HG03439 (cell line): ENCODE measurements around the gene VILL.
"Not testable (repeated sequence)": the region's sequence is repeated elsewhere in the genome, so short reads cannot be mapped to it uniquely, and the experiment has no call there.

Experiments
- ATAC-seq: cut with Tn5 transposase; IDR thresholded peaks from one replicate; pipeline ENCODE4 v1.9.1; 2021; ENCODE audit warnings: mild to moderate bottlenecking, moderate library complexity; ENCODE audit not compliant: unreplicated experiment

The VILL gene

DNA sequence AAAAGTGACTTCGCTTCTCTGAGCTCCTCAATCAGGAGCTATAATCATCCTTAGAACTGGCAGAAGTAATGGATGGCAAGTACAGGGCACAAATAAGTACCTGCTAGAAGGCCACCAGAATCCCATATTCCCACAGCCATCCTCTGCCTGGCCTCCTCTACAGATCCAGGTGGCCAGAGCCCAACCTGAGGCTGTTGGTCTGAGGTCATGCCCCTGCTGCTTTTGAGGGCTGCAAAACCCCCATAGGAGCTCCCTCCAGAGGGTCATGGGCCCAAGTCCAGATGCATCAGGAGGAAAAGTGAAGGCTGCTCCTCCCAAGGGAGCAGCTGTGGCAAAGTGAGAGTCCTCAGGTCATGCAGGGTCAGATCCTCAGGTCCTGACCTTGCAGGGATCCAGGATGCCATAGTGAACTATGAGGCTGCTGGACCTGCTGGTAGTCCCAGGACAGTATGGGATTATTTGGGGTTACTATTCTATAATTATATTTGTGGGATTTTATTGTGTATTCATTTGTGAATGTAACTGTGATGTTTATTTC lies 41.8 kb downstream of the VILL start:
- no peak for ATAC-seq

DNA sequence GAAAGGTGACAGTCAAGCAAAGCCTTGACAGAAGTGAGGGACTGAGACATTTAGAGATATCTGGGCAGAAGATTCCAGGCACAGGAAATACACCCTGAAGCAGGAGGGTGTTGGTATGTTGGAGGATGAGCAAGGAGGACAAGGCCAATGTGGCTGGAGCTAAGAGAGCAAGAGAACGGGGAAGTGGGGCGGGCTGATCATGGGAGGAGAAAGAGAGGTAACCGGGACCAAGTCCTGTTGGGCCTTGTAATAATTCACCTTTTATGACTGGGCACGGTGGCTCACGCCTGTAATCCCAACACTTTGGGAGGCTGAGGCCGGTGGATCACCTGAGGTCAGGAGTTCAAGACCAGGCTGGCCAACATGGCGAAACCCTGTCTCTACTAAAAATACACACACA lies 43.0 kb downstream of the VILL start:
- ATAC-seq: not testable (repeated sequence)

DNA sequence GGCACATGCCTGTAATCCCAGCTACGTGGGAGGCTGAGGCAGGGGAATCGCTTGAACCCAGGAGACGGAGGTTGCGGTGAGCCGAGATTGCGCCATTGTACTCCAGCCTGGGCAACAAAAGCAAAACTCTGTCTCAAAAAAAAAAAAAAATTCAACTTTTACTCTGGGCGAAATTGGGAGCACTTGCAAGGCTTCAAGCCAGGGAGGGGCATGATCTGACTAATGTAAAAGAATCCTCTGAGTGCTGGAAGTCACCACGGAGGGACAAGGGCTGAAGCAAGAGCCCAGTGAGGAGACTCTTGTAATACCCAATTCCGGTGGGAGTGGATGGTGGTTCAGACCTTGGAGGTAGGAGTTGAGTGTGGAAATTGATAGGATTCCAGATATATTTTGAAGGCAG lies 43.7 kb downstream of the VILL start:
- not testable (repeated sequence) for ATAC-seq

DNA sequence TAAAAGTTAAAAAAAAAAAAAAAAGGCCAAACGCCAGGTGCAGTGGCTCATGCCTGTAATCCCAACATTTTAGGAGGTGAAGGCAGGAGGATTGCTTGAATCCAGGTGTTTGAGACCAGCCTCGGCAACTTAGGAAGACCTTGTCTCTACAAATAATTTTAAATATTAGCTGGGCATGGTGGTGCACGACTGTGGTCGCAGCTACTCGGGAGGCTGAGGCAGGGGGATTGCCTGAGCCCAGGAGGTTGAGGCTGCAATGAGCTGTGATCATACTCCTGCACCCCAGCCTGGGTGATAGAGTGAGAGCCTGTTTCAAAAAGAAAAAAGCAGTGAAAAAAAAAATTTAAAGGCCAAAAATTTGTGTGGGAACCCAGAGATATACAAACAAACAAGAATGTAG lies 45.7 kb downstream of the VILL start:
- no peak for ATAC-seq

DNA sequence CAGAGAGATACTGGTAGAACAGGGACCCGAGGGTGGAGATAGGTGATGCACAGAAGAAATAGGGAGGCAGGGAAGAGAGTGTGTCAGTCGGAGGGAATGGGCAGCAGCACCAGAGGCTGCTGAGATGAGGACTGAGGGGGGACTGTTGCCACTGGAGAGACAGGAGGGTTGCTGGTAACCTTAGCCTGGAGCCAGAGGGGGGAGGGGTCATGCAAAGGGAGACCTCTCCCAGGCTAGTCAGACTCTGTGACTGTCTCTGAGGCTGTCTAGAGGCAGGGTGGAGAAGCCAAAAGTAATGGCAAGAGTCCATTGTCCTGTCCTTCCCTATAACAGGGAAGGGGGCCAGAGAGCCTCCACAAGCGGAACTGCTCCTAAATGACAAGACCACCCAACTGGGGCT lies 46.3 kb downstream of the VILL start:
- ATAC-seq: no peak

DNA sequence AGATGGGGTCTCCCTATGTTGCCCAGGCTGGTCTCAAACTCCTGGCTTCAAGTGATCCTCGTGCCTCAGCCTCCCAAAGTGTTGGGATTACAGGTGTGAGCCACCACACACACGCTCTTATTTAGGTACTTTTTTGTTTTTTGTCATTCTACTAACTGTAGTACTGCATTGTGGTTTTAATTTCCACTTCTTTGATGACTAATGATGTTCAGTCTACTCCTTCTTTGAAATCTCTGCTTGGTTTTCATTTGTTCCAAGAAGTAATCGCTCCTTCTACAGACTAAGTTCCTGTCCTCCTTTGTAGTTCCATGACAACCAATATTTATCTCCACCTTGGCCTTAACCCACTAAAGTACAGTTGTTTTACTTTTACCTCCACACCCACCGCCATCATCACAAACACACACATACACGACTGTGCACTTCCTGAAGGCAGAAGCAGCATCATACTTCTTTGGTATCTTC lies 47.9 kb downstream of the VILL start:
- ATAC-seq: no peak

DNA sequence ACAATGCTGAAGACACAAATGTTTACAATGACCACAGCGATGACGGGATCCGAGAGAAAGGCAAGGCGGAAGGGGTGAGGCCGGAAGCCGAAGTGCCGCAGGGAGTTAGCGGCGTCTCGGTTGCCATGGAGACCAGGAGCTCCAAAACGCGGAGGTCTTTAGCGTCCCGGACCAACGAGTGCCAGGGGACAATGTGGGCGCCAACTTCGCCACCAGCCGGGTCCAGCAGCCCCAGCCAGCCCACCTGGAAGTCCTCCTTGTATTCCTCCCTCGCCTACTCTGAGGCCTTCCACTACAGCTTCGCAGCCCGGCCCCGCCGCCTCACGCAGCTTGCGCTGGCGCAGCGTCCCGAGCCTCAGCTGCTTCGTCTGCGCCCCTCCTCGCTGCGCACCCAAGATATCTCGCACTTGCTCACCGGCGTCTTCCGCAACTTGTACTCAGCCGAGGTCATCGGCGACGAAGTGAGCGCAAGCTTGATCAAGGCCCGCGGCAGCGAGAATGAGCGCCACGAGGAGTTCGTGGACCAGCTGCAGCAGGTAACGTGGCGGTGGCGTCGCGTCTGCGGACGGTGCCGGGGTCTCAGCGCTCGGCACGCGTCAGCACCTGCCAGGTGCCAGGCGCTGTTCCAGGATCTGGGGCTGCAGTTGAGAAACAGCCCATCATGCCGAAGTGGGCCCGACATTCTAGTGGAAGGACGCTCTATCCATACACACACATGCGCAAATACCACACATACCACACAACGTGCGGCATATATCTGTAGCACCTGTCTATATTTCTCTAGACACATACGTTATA lies 48.7 kb downstream of the VILL start, which contains the start of gene DLEC1:
Gene DLEC1 (plus strand): TSS at position 108 of the 798 bp plus-strand sequence. CDS start 18 bp downstream, at position 126.
- peak; percentile 90 for ATAC-seq

DNA sequence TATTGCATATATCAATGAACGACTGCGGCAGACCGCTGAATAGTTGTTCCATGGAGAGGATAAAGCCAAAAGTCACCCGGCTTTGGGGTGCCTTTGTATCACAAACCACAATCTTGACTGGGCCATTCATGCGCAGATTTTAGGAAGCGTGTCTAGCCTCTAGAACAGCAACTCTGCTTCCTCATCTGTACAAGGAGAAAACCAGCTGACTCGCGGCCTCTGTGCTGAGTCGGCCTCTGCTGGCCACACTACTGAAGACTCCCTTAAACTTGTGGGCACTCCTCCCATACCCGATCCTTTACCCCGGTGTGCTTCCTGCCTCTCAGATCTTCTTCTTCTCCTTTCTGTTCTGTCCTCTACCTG lies 49.3 kb downstream of the VILL start:
- no peak for ATAC-seq

DNA sequence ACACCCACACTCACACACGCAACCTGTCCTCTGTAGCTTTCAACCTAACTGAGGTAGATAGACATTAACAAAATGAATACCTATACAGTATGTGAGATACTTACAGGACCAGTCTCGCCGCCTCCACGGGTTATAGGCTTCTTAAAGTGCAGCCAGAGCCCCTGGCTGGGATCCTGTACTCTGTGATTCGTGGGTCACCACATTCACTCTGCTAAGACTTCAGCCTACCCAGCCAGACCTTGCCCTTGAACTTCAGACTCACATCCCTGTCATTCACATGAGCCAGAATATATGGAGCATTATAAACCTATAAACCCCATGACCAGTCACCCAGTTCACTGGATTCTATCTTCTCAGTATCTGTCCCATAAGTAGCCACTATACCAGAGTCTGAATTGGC lies 49.8 kb downstream of the VILL start:
- ATAC-seq: no peak

DNA sequence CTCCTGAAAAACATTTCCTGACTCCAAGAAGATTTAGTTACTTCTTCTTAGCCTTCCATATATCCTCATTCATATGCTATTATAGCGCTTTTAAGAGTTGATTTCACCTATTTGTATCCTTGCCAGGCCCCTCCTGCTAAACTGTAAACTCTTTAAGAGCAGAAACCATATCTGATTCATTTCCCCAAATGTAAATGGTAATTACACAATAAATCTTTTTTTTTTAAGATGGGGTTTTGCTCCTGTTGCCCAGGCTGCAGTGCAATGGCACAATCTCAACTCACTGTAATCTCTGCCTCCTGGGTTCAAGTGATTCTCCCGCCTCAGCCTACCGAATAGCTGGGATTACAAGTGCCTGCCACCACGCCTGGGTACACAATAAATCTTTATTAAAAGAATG lies 52.9 kb downstream of the VILL start:
- ATAC-seq: no peak

DNA sequence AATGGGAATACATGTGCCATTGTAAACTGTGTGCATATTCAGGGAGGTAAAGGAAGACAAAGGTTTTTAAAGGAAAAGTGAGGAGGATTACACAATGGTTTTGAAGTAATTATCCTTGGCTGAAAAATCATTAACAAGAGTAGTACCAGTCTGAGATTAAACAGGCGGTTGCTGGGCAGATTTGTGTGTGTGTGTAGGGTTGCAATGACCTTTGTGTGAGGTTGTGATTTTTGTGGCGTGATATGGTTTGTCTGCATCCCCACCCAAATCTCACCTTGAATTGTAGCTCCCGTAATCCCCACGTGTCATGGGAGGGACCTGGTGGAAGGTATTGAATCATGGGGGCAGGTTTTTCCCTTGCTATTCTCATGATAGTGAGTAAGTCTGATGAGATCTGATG lies 55.4 kb downstream of the VILL start:
- no peak for ATAC-seq

DNA sequence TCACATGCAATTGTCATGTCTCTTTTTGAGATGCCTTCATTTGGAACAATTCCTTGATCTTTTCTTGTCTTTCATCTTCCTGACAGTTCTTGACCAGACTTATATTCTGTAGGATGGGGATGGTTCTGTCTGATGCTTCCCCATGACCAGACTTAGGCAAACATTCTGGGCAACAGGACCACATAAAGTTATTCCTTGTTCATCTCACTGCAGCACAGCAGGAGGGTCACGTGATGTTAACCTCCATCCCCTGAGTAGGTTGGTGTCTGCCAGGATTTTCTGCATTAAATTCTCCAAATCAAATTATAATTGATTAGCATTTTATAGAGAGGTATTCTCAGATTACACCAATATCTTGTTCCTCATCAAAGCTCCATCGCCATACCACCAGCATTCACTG lies 56.2 kb downstream of the VILL start:
- no peak for ATAC-seq

DNA sequence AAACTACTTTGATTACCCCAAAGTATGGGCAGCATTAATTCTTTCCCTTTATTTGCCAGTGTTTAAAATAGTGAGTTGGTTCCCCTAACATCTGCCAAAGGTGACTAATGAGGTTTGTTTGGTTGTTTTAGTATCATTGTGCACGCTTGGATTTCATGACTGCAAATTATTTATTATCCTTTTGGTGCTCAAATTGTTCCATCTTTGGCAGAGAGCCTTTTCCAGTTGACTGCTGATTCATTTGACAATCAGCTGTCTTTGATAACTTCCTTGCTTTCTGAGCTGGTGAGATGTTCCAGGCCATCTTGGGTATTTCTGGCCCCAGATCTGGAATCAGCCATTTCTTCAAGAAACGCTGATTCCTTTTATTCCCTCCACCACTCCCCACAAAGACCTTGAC lies 57.3 kb downstream of the VILL start:
- ATAC-seq: no peak

DNA sequence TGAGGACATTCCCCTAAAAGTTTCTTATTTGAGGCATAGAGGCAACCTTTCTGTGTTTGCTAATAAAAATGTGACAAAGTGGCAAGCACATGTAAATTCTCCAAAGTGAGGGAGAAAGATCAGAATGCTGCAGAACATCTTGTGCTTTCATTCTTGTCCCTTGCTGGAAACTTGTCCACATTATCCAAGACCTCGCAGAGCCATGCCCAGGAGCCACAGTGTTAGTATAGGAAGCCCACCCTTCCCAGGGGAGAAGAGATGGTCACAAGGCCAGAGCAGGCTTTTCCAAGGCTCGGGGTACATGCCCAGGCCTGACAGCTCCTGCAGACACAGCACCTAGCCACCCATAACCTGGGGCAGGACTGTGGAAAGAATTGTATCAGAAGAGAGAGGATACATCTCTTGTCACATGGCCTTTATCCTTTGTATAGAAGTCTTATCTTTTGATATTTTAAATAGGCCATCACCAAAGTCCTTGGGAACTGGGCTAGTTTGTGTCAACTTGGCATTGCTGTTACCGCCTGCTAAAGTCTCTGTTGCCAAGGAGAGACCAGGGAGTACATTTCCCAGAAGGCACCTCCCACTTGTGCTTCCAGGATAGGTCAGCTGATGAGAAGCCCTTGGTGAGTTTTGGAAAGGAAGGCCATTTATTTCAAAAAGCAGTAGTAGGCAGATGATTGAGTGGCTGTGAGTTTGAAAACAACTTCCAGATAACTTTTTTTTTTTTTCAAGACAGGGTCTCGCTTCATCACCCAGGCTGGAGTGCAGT lies 59.0 kb downstream of the VILL start:
- ATAC-seq: no peak

DNA sequence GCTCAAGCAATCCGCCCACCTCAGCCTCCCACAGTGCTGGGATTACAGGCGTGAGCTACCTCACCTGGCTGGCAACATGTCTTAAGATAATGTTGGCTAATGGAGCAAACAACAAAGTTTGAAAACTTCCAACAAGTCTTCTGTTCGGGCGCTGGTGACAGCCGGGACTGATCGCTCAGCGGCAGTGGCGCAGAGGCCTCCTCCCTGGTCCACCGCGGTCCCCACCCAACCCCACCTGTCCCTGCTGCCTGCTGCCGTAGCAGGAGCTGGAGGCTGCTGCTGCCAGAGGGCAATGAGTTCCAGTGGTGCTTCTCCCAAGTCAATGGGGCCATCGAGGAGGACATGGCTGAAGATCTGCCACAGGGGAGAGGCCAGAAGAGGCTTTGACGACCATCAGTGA lies 60.5 kb downstream of the VILL start:
- no peak for ATAC-seq

DNA sequence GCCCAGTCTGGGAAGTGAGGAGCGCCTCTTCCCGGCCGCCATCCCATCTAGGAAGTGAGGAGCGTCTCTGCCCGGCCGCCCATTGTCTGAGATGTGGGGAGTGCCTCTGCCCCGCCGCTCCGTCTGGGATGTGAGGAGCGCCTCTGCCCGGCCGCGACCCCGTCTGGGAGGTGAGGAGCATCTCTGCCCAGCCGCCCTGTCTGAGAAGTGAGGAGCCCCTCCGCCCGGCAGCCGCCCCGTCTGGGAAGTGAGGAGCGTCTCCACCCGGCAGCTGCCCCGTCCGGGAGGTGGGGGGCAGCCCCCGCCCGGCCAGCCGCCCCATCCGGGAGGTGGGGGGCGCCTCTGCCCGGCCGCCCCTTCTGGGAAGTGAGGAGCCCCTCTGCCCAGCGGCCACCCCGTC lies 62.7 kb downstream of the VILL start:
- not testable (repeated sequence) for ATAC-seq

DNA sequence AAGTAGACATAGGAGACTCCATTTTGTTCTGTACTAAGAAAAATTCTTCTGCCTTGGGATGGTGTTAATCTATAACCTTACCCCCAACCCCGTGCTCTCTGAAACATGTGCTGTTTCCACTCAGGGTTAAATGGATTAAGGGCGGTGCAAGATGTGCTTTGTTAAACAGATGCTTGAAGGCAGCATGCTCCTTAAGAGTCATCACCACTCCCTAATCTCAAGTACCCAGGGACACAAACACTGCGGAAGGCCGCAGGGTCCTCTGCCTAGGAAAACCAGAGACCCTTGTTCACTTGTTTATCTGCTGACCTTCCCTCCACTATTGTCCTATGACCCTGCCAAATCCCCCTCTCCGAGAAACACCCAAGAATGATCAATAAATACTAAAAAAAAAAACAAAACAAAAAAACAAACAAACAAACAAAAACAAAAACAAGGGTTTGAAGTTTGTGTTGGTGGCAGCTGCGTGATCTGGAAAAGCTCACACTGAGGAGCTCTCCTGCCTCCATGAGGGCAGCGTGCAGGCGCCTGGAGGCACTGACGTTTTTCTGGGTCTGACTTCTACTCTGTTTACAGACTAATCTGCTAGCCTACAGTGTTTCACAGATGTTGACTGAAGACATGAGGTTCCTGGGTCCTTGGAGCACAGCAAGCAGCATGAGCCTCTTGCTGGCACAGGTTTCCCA lies 63.4 kb downstream of the VILL start:
- not testable (repeated sequence) for ATAC-seq

DNA sequence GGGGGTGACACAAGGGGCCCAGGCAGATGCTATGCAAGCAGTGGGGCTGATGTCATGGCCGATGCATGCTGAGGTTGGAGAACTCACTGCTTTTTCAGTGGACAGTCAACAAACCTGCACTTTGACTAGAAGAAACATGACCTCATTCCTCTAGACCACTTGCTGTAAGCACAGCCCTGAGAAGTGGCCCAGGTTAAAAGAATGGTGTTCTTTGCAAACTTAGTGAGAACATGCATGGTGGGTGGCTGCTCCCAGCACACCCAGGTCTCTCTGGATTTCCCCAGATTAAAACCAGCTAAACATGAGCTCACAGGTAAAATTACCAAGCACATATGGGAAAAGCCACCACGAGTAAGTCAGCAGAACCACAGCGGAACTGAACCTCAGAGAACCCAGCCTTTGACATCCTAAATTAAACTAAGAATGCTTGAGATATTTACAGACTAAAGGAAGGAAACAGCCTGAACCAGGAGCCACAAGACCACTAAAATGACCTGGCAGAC lies 64.0 kb downstream of the VILL start:
- ATAC-seq: no peak
